ENCODE results near the gene CDH13. TPM values are rescaled to one million over a fixed set of nuclear protein-coding genes. Genes with fewer than 3 reads are reported as not detected.

CDH13 gene
- total RNA-seq, 1 experiment from 2014 or later: 2.1 TPM

DNA sequence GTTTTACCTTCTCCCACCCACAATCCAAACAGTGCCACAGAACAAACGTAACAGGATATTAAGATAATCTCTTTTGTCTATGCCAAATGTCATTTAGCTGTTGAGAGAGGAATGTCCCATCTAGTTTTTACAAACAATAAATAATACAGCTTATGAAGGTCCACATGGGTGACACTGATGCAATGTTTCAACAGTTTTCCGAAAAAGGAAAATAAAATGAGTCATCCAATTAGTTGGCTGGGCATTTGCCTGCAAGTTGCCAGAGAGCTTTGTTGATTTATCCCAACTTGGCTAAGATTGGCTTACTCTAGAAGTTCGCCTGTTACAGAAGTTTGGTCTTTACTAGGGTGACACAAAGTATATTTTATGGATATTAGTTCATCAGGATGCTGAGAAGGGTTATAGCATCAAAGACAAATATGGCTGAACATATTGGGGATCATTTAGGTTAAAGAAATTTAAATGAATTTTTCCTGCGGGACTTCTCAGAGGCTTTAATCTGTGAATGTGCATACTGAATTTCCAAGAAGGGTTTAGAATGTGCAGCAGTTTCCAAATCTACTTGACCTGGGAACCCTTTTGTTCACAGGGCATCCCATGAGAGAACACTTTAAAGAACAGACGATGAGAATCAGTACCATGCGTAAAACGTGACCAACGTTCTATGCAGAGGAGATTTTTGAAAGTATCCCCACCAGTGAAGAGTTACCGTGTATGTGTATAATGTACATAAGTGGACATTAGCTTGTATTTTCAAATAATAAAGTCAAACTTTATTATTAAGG is 73.1 kb downstream of the CDH13 start:
- Histone ChIP-seq H3K4me3 (ENCODE audit: low read depth, low read length, poor library complexity, severe bottlenecking) (no peak overlapping the region), H3K36me3 (ENCODE audit: insufficient read depth, low read length, poor library complexity, severe bottlenecking) (no peaks in the 10 kb centered on the region), H3K27me3 (replicated peaks; ENCODE audit: insufficient read depth, low read depth, low read length, poor library complexity) (no peaks in the 10 kb centered on the region), H3K9me3 (ENCODE audit: low read depth, low read length, poor library complexity, severe bottlenecking) (no peaks in the 10 kb centered on the region), H3K4me1 (ENCODE audit: insufficient read depth, low read length, poor library complexity, severe bottlenecking) (peaks cover 10% of the 10 kb centered on the region), H3K27ac (ENCODE audit: low read depth, low read length, poor library complexity, severe bottlenecking) (peak overlapping the region; percentile 58)
- TF ChIP-seq, protein P1, sequence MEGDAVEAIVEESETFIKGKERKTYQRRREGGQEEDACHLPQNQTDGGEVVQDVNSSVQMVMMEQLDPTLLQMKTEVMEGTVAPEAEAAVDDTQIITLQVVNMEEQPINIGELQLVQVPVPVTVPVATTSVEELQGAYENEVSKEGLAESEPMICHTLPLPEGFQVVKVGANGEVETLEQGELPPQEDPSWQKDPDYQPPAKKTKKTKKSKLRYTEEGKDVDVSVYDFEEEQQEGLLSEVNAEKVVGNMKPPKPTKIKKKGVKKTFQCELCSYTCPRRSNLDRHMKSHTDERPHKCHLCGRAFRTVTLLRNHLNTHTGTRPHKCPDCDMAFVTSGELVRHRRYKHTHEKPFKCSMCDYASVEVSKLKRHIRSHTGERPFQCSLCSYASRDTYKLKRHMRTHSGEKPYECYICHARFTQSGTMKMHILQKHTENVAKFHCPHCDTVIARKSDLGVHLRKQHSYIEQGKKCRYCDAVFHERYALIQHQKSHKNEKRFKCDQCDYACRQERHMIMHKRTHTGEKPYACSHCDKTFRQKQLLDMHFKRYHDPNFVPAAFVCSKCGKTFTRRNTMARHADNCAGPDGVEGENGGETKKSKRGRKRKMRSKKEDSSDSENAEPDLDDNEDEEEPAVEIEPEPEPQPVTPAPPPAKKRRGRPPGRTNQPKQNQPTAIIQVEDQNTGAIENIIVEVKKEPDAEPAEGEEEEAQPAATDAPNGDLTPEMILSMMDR (conservative IDR thresholded peaks at IDR 0.05; ENCODE audit: low read depth, low read length): no peak
- TF ChIP-seq EZH2 (IDR thresholded peaks at IDR 0.05; ENCODE audit: borderline replicate concordance, low read depth, low read length, poor library complexity, severe bottlenecking): no peak
- ChIA-PET CTCF (no interaction called here), POLR2A (ENCODE audit: low non-redundant PET) (no interaction called here)
- BruUV-seq (replicated peaks): no TSS peak
- DNase-seq (ENCODE audit: low spot score): peak; percentile 59
- intact Hi-C loops (cut with micrococcal nuclease; ENCODE audit: unreplicated experiment): no loop called here

DNA sequence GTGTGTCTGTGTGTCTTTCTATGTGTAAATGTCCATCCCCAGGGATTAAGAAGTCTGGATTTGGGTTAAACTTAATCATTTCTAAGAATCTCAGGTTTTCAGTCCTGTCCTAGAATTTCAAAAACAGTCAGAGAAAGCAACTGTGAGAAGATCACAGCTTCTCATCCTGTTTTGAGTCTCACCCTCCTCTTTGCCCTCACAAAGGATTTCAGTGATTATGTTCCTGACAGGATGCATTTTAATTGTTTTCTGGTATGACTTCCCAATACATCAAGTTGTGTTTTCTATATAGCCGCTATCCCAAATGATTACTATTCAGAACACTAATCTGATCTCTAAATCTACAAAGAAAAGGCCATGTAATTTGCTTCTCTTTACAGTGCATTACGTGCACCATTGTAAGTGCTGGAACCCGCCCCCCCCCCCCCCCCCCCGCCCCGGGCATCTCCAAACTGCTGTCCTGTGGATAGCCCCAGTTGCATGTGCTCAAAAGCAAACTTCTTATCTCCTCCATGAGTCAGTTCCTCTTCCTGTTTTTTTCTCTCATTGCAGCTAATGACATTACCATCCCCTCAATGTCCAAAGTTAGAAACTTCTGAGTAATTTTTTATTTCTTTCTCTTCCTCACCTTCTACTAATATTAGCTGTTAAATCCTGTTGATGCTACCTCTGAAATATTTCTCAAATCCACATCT is 73.9 kb downstream of the CDH13 start:
- no TSS peak for BruUV-seq (replicated peaks)
- Histone ChIP-seq H3K36me3 (ENCODE audit: insufficient read depth, low read length, poor library complexity, severe bottlenecking) (no peaks in the 10 kb centered on the region), H3K27me3 (replicated peaks; ENCODE audit: insufficient read depth, low read depth, low read length, poor library complexity) (no peaks in the 10 kb centered on the region), H3K27ac (ENCODE audit: low read depth, low read length, poor library complexity, severe bottlenecking) (no peak overlapping the region), H3K4me1 (ENCODE audit: insufficient read depth, low read length, poor library complexity, severe bottlenecking) (peaks cover 10% of the 10 kb centered on the region), H3K9me3 (ENCODE audit: low read depth, low read length, poor library complexity, severe bottlenecking) (no peaks in the 10 kb centered on the region), H3K4me3 (ENCODE audit: low read depth, low read length, poor library complexity, severe bottlenecking) (no peak overlapping the region)
- ChIA-PET CTCF (no interaction called here), POLR2A (ENCODE audit: low non-redundant PET) (no interaction called here)
- intact Hi-C loops (cut with micrococcal nuclease; ENCODE audit: unreplicated experiment): no loop called here
- TF ChIP-seq, protein P1 (conservative IDR thresholded peaks at IDR 0.05; ENCODE audit: low read depth, low read length): no peak
- no peak for TF ChIP-seq EZH2 (IDR thresholded peaks at IDR 0.05; ENCODE audit: borderline replicate concordance, low read depth, low read length, poor library complexity, severe bottlenecking)
- DNase-seq (ENCODE audit: low spot score): peak; percentile 49

DNA sequence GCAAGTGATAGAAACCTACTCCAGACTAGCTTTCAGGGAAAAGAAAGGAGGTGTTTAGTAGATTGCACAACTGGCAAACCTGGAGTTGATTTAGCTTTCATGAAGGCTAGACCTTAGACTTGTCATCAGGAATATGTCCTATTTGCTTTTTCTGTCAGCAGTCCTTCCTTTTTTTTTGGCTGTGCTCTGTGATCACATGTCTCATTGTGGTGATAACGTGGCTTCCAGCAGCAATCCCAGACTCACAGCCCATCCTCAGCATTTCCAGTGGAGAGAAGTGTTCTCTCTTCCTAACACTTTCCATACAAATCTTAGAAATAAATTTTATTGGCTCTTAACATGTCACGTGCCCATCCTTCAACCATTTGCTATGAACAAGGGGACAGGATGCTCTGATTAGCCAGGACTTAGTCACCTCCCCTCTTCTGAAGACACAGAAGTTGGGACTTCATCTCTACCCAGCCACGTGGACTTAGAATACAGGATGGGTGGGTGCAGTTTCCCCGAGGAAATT is 74.7 kb downstream of the CDH13 start:
- POLR2A ChIA-PET (ENCODE audit: low non-redundant PET): no interaction called here
- H3K9me3 ChIP-seq (ENCODE audit: low read depth, low read length, poor library complexity, severe bottlenecking): no peaks in the 10 kb centered on the region
- no peak overlapping the region for H3K4me3 ChIP-seq (ENCODE audit: low read depth, low read length, poor library complexity, severe bottlenecking)
- peak; percentile 6 for DNase-seq (ENCODE audit: low spot score)
- CTCF ChIA-PET: no interaction called here
- peaks cover 3% of the 10 kb centered on the region for H3K27me3 ChIP-seq (replicated peaks; ENCODE audit: insufficient read depth, low read depth, low read length, poor library complexity)
- BruUV-seq (replicated peaks): no TSS peak
- H3K27ac ChIP-seq (ENCODE audit: low read depth, low read length, poor library complexity, severe bottlenecking): no peak overlapping the region
- peaks cover 10% of the 10 kb centered on the region for H3K4me1 ChIP-seq (ENCODE audit: insufficient read depth, low read length, poor library complexity, severe bottlenecking)
- intact Hi-C loops (cut with micrococcal nuclease; ENCODE audit: unreplicated experiment): no loop called here
- H3K36me3 ChIP-seq (ENCODE audit: insufficient read depth, low read length, poor library complexity, severe bottlenecking): no peaks in the 10 kb centered on the region
- TF ChIP-seq, protein P1 (conservative IDR thresholded peaks at IDR 0.05; ENCODE audit: low read depth, low read length): no peak
- no peak for TF ChIP-seq EZH2 (IDR thresholded peaks at IDR 0.05; ENCODE audit: borderline replicate concordance, low read depth, low read length, poor library complexity, severe bottlenecking)

Measured in A673 (cell line).